ENCODE results near the gene CISD2.
"Not testable (repeated sequence)": the region's sequence is repeated elsewhere in the genome, so short reads cannot be mapped to it uniquely, and the experiment has no call there.

Gene CISD2

DNA sequence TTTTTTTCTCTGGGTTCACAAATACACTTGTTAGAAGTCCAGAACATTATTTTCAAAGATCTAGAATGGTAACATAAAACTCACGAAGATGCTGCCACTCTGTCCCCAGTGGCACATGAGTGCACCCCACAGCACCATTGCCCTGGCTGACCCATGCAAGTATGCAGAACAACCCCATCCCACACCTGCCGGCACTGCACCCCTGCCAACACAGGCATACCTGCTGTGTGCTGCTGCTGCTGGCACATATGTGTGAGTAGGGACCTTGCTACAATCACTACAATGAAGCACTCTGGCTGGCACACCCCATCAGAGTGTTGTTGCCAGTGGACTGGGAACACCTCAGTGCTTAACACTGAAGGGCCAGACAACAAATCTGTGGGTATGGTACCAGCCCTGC, 66.9 kb downstream of the CISD2 start:
- no peak for FAIRE-seq

DNA sequence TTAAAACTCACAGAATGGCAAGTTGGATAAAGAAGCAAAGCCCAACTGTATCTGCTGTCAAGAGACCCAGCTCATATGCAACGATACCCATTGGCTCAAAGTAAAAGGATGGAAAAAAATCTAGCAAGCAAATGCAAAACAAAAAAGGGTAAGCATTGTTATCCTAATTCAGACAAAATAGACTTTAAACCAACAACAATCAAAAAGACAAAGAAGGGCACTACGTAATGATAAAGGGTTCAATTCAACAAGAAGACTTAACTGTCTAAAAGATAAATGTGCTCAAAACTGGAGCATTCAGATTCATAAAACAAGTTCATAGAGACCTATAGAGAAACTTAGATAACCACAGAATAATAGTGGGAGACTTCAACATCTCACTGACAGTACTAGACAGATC, 69.3 kb downstream of the CISD2 start:
- FAIRE-seq = not testable (repeated sequence)

Measured in A204.1 (cell line).